ENCODE results near the gene MTFR1L. TPM values are rescaled to one million over a fixed set of nuclear protein-coding genes. Genes with fewer than 3 reads are reported as not detected.

MTFR1L gene
- total RNA-seq, 1 donor from 2014 or later = 44.6 TPM

- Mint-ChIP-seq H3K9me3 (ENCODE audit: unreplicated experiment) (no peaks in the 10 kb centered on the region), H3K4me1 (ENCODE audit: low read depth, unreplicated experiment) (peaks cover 10% of the 10 kb centered on the region), H3K27me3 (ENCODE audit: low read depth, unreplicated experiment) (no peaks in the 10 kb centered on the region), H3K36me3 (ENCODE audit: low read depth, unreplicated experiment) (peaks cover 18% of the 10 kb centered on the region), H3K4me3 (ENCODE audit: unreplicated experiment) (no peak overlapping the region), H3K27ac (ENCODE audit: unreplicated experiment) (no peak overlapping the region)
- FAIRE-seq = no peak
- Histone ChIP-seq H3K4me1 (ENCODE audit: insufficient read depth, low read length) (peaks cover 14% of the 10 kb centered on the region), H3K9me3 (ENCODE audit: insufficient read depth, low read depth, low read length) (no peaks in the 10 kb centered on the region), H3K9ac (ENCODE audit: low read length) (no peak overlapping the region), H3K27me3 (ENCODE audit: insufficient read depth, low read length) (no peaks in the 10 kb centered on the region), H2AFZ (ENCODE audit: low read depth, low read length) (no peak overlapping the region), H3K4me2 (ENCODE audit: low read length) (no peak overlapping the region), H3K27ac (ENCODE audit: low read depth, low read length) (no peak overlapping the region), H4K20me1 (ENCODE audit: insufficient read depth, low read length) (peaks cover 44% of the 10 kb centered on the region), H3K36me3 (ENCODE audit: insufficient read depth, low read length) (peaks cover 28% of the 10 kb centered on the region), H3K4me3 (ENCODE audit: insufficient read depth, low read depth, low read length) (no peak overlapping the region), H3K79me2 (ENCODE audit: insufficient read depth, low read length) (peaks cover 43% of the 10 kb centered on the region)
- TF ChIP-seq EZH2 (IDR thresholded peaks at IDR 0.05; ENCODE audit: insufficient read depth, low read length) (no peak), CTCF (IDR thresholded peaks at IDR 0.05; ENCODE audit: insufficient read depth, low read depth, low read length) (no peak)
- no peak for DNase-seq (ENCODE audit: low read depth)
Measured at GRCh38 chr1:25825605-25826004, 5.9 kb downstream of the MTFR1L start.

- peaks cover 38% of the 10 kb centered on the region for H3K36me3 ChIP-seq (ENCODE audit: insufficient read depth, low read length)
- H3K4me3 ChIP-seq (ENCODE audit: insufficient read depth, low read depth, low read length) = no peak overlapping the region
- no peaks in the 10 kb centered on the region for H3K9me3 ChIP-seq (ENCODE audit: insufficient read depth, low read depth, low read length)
- no peak overlapping the region for H3K4me2 ChIP-seq (ENCODE audit: low read length)
- Mint-ChIP-seq H3K36me3 (ENCODE audit: low read depth, unreplicated experiment) (peaks cover 21% of the 10 kb centered on the region), H3K27ac (ENCODE audit: unreplicated experiment) (no peak overlapping the region), H3K4me1 (ENCODE audit: low read depth, unreplicated experiment) (peaks cover 4% of the 10 kb centered on the region), H3K27me3 (ENCODE audit: low read depth, unreplicated experiment) (no peaks in the 10 kb centered on the region), H3K4me3 (ENCODE audit: unreplicated experiment) (no peak overlapping the region), H3K9me3 (ENCODE audit: unreplicated experiment) (no peaks in the 10 kb centered on the region)
- peaks cover 34% of the 10 kb centered on the region for H4K20me1 ChIP-seq (ENCODE audit: insufficient read depth, low read length)
- peaks cover 4% of the 10 kb centered on the region for H3K4me1 ChIP-seq (ENCODE audit: insufficient read depth, low read length)
- H3K27me3 ChIP-seq (ENCODE audit: insufficient read depth, low read length) = no peaks in the 10 kb centered on the region
- no peak overlapping the region for H3K27ac ChIP-seq (ENCODE audit: low read depth, low read length)
- H3K79me2 ChIP-seq (ENCODE audit: insufficient read depth, low read length) = peaks cover 34% of the 10 kb centered on the region
- H3K9ac ChIP-seq (ENCODE audit: low read length) = no peak overlapping the region
- no peak for TF ChIP-seq EZH2 (IDR thresholded peaks at IDR 0.05; ENCODE audit: insufficient read depth, low read length)
- TF ChIP-seq CTCF (IDR thresholded peaks at IDR 0.05; ENCODE audit: insufficient read depth, low read depth, low read length) = no peak
- H2AFZ ChIP-seq (ENCODE audit: low read depth, low read length) = no peak overlapping the region
- no peak for DNase-seq (ENCODE audit: low read depth)
- no peak for FAIRE-seq
Measured at GRCh38 chr1:25826571-25826970, 6.8 kb downstream of the MTFR1L start.

- H3K27me3 Mint-ChIP-seq (ENCODE audit: low read depth, unreplicated experiment) = no peaks in the 10 kb centered on the region
- no peak overlapping the region for H3K27ac ChIP-seq (ENCODE audit: low read depth, low read length)
- DNase-seq (ENCODE audit: low read depth) (no peak), FAIRE-seq (no peak)
- H3K4me1 Mint-ChIP-seq (ENCODE audit: low read depth, unreplicated experiment) = no peaks in the 10 kb centered on the region
- TF ChIP-seq CTCF (IDR thresholded peaks at IDR 0.05; ENCODE audit: insufficient read depth, low read depth, low read length) (no peak), EZH2 (IDR thresholded peaks at IDR 0.05; ENCODE audit: insufficient read depth, low read length) (no peak)
- H3K9ac ChIP-seq (ENCODE audit: low read length) = no peak overlapping the region
- no peak overlapping the region for H2AFZ ChIP-seq (ENCODE audit: low read depth, low read length)
- peaks cover 19% of the 10 kb centered on the region for H4K20me1 ChIP-seq (ENCODE audit: insufficient read depth, low read length)
- H3K79me2 ChIP-seq (ENCODE audit: insufficient read depth, low read length) = peaks cover 16% of the 10 kb centered on the region
- no peaks in the 10 kb centered on the region for H3K4me1 ChIP-seq (ENCODE audit: insufficient read depth, low read length)
- no peak overlapping the region for H3K4me2 ChIP-seq (ENCODE audit: low read length)
- no peak overlapping the region for H3K4me3 ChIP-seq (ENCODE audit: insufficient read depth, low read depth, low read length)
- no peak overlapping the region for H3K4me3 Mint-ChIP-seq (ENCODE audit: unreplicated experiment)
- H3K27ac Mint-ChIP-seq (ENCODE audit: unreplicated experiment) = no peak overlapping the region
- H3K9me3 ChIP-seq (ENCODE audit: insufficient read depth, low read depth, low read length) = no peaks in the 10 kb centered on the region
- H3K36me3 Mint-ChIP-seq (ENCODE audit: low read depth, unreplicated experiment) = peaks cover 23% of the 10 kb centered on the region
- H3K9me3 Mint-ChIP-seq (ENCODE audit: unreplicated experiment) = no peaks in the 10 kb centered on the region
- H3K27me3 ChIP-seq (ENCODE audit: insufficient read depth, low read length) = no peaks in the 10 kb centered on the region
- H3K36me3 ChIP-seq (ENCODE audit: insufficient read depth, low read length) = peaks cover 49% of the 10 kb centered on the region
Measured at GRCh38 chr1:25828491-25828890, 8.7 kb downstream of the MTFR1L start.
